HG03460 (cell line): ENCODE data around the gene ZSWIM6.

Experiments
- ATAC-seq: cut with Tn5 transposase; IDR thresholded peaks from one replicate; pipeline ENCODE4 v1.9.1; 2021; ENCODE audit not compliant: unreplicated experiment

Gene ZSWIM6

DNA sequence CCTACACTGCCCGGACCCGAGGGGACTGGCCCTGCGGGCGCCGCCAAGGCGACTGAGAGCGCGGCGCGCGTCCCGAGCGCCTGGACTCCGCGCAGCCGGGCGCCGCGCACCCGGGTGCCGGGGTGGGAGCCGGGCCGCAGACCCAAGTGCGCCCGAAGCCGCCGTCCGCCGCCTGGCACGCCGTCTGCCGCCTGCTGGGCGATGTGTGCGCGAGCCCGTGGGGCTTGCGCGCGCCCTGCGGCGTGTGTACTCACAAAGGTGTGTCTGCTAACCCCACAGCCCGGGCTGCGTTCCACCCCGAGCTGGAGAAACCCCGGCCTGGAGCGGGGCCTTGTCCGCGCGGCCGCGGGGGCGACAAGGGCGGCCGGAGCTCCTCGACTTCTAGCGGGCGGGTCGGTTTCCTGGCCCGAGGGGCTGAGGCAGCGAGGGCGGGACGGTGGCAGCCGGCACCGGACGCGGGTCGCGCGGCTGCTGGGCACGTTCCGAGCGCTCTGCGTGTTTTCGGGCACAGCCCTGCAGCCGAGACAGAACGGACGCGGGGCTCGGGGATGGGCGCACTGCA, 1.1 kb upstream of the ZSWIM6 start:
- peak; percentile 30 for ATAC-seq

DNA sequence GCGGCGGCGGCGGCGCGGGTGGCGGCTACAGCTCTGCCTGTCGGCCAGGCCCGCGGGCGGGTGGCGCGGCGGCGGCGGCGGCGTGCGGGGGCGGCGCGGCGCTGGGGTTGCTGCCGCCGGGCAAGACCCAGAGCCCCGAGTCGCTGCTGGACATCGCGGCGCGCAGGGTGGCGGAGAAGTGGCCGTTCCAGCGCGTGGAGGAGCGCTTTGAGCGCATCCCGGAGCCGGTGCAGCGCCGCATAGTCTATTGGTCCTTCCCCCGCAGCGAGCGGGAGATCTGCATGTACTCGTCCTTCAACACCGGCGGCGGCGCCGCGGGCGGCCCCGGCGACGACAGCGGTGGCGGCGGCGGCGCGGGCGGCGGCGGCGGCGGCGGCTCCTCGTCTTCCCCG, 296 bp downstream of the ZSWIM6 start:
- no peak for ATAC-seq

DNA sequence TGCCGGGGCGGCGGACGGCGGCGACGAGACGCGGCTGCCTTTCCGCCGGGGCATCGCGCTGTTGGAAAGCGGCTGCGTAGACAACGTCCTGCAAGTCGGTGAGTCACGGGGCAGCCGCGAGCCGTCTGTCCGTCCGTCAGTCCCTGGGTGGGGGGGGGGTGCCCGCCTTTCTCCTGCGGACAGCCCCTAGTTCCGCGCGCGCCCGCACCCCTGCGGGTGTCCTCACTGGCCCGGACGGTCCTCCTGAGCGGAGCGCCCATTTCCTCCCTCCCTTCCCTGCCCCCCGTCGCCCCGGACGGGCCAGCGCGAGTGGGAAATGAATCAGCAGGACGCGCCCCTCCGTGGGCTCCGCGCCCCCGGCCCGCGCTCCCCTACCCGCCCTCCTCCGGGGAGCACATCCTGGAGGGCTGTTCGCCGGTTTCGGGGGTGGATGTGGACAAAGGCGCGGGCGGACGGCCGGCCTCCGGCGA, 828 bp downstream of the ZSWIM6 start:
- no peak for ATAC-seq

DNA sequence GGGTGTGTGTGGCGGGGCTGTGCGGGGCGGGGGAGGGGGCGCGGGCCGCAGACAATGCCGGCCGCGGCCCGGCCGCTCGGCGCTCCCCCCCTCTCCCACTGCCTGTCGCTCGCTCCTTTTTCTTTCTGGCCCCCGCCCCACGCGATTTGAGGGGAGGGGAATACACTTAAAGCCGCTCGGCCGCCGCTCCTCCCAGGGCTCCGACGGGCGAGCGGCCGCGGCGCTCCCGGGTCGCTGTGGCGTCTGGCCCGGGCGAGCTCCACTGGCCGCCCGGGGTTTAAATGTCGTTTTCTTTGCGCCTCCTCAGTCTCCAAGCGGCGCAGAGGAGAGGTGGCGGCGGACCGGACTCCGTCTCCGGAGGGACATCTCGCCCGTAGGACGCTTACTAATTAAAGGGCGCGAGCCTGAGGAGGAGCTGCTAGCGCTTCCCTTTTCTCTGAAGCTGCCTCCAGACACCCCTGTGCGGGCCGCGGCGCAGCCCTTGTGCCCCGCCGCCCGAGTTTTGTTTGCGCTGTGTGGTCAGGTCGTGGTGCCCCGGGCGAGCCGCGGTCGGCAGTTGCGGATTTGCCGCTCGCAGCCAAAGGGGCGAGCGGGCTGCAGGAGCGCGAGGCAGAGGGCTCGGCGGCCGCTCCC, 1.4 kb downstream of the ZSWIM6 start:
- ATAC-seq, result no peak

DNA sequence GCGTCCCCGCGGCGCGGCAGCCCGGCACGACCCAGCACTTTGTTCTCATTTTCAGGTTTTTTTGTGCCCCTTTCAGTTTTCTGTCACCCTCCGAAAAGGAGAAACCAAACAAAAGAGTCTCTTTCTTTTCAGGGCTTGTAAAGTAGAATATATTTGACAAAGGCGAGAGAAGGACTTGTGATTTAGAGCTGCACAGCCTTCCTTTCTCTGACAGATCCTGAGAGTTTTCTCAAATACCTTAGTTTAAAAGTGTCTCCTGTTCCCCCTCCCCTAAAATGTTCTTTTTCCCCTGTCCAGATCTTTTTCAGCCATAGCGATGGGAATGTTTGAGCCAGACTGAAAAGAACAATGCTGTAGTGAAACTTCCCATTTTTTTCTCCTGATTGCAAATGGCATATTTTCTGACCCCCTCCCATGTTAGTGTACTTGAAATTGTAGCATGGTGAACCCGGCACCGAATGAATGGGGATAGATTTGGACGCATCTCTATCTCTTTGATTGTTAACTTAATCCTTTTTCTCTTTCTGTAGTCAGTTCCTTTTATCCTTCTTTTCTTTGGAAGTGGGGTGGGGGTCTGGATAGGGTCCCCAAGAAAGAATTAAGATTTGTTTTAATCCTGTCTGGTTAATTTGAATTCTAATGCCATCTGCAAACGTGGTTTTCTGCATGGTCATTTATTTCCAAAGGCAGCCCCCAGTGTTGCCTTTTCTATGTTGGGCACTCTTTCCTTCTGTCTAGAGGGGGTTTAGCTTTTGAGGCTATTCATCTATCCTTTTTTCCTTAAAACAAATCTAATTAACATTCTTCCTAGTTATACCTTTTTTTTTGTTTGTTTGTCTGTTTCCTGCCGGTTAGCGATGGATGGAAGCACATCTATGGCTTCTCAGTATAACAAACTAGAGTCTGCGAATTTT, 2.2 kb downstream of the ZSWIM6 start:
- no peak for ATAC-seq

DNA sequence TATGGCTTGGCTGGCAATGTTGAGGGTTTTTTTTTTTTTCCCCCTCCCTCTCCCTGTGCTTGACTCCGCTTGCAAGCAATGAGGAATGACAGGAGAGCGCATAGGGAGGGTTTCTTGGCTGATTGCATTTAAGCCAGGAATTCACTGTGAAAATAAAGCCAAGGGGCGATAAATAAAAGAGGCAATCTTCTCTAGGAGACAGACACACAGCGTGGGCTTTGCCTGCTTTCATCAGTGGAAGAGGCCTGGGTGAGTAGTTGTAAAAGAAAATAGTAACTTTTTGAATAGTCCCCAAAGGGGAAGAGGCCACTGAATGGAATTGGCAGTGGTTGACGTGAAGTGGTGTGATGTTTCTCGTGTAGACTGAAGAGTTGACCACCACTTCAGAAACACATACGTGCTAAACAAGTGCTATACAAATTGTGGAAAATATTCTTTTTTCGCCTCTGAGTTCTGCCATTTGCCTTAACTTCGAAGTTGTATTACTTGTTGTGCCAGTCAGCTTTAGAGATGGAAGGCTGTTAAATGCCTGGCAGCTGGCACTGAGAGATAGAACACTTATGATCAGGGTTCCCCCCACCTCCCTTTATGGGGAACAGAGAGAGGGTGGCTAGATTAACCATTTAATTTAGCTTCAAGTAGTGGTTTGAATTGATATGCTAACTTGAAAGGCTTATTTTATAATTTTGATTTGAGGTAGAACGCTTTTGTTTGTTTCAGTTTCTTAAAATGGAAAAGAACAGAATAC, 3.0 kb downstream of the ZSWIM6 start:
- no peak for ATAC-seq

DNA sequence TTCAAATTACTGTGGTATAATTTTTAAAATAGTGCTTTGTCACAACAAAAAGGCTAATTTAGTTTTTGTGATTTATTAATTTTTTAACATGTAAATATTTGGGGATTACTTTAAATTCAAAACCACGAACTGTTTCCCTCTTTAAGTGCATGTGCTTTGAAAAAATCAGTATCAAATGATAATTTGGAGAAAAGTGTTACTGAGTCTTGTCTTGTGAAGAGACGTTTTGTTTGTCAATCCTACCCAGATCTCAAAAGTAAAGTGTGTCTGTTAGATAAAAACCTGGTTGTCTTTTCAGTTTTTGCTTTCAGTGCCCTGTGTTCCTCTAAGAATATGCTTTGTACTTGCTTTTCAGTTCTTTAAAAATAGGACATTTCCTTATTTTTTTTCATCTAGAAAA, 7.7 kb downstream of the ZSWIM6 start:
- ATAC-seq, result no peak

DNA sequence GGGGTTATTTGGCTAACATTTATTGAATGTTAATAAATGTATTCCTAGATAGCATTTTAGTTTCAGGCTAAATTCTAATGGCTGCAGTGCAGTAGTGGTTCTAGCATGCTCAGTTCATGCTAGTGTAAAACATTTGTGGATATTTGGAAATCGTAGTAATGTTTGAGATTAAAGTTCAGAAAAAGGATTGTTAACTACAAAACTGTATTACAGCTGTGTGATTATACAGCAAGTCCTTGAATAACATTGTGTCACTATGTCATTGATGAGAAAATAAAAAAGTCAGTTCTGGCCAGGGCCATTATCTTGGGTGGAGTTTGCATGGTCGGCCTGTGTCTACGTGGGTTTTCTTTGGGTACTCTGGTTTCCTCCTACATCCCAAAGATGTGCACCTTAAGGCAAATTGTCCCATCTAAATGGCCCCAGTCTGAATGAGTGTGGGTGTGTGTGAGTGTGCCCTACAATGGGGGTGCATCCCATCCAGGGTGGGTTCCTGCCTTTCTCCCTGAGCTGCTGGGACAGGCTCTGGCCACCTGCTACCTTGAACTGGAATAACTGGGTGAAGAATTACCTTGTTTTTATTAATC, 8.8 kb downstream of the ZSWIM6 start:
- ATAC-seq, result no peak

DNA sequence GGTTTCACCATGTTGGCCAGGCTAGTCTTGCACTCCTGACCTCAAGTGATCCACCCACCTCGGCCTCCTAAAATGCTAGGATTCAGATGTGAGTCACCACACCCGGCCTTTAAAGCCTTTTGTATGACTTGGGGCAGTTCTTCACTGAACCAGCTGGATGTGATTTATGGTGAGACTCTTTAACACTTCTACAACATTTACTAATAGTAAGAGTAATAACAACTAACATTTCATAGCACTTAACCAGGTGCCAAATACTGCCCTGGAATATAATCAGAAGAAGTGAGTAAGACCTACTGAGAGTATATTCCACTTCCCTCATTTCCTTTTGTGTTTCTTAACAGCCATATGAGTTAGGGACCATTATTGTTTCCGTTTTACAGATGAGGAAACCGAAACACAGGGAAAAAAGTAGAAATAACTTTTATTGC, 10.0 kb downstream of the ZSWIM6 start:
- no peak for ATAC-seq

DNA sequence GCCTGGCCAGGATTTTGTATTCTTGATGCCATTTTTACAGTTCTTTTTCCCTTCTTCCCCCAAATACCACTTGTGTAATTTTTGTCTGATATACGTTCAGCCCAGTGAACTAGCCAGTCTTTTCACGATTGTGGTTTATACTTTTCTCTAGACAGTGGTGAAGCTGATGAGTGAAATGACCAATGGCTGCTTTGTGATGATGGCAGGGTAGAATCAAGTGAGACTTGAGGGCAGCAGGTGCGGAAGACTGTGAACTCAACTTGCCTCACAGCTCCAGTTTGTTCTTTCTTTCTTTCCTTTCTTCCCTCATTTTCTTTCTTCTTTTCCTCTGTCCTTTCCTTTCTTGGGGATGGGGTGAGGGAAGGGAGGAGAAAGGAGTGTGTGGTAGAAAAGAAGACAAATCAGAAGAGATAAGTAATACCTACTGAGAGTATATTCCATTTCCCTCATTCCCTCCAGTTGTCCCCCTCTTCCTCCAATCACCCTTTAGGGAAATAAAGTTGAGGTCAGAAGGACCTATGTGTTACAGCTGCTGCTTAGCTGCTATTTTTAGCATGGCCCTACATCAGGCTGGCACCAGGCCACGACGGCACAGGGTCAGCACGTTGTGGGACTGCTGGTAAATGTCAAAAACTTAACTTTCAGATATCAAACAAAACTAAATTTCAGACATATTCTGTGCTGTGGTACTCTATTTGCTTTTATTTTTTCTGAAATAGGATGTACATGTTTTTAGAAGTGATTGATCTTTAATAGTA, 12.3 kb downstream of the ZSWIM6 start:
- no peak for ATAC-seq

DNA sequence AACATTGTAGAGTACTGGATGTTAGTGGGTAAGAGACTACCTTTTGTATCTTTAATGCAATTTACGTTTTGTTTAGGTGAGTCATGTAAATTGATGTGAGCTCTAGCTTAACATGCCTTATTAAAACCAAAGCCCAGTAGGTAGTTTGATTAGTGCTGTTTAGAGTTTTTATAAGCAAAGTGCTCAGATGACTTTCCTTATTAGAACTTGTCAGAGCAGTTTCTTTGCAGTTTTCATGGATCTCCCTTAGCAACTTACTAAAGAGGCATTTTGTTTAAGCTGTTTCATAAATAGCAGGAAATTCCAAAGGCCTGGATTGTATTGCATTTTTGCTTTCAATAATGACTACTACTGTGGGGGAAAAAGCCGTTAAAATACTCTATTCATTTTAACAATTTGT, 14.5 kb downstream of the ZSWIM6 start:
- no peak for ATAC-seq

DNA sequence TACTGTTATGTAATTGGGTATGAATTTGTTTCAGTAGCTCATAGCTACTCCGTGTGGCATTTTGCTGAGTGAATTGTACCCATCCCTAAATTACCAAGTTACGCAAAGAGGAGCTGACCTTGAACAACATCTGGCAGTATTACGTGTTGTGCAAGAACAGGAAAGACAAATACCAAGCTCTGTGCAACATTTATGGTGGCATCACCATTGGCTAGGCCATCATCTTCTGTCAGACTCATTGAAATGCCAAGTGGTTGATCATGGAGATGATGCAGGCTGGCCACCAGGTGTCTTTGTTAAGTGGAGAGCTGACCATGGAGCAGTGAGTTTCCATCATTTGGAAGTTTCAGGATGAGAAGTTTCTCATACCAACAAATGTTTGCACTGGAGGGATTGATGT, 15.0 kb downstream of the ZSWIM6 start:
- no peak for ATAC-seq

DNA sequence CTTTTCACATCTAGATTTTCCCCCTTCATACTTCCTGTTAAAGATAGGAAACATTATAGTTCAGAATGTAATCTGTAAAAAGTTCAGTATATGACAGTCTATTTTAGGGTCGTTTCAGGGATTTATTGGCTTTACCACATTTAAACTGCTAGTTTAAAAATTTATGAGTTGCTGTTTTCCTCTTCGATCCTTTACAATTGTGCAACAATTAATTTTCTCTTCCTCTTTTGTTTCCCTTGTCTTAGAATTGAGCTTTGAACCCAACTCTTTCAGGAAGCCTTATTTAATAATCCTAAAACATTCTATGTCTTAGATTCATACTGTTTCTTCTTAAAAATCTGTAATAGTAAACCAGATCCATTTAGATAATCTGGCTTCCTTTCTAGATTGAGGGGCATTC, 16.4 kb downstream of the ZSWIM6 start:
- no peak for ATAC-seq

DNA sequence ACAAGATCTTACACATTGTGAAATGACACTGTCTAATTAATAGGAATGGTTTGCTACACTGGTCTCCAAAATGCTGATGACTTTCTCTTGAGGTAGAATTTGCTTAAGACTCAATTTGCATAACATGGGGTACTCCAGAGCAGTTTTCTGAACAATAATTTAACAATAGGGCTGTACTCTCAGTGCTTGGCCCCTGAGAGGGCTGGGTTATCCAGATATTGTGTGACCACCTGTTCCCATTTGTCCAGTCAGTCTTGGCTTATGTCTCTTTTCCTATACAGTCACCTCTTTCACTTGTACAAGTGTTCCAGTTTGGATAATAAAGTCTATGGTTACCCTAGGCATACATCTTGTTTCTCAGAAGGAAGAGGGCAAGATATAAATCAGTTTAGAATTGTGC, 17.9 kb downstream of the ZSWIM6 start:
- ATAC-seq, result no peak

DNA sequence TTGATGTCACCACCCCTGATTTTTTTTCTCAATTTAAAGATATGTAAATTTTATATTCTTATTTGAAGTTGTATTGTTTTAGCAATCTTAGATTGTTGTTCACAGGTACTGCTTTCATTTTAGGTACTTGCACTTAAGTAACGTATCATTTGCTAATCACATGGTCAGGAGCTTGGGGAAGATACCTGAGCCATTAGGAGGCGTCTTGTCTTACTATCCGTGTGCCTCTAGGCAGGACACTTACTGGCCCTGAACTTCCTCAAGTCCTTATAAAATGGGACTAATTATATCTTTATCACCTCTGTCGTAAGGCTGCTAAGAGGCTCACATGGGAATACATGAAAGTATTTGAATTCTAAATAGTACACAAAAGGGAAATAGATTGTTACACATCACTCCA, 18.5 kb downstream of the ZSWIM6 start:
- no peak for ATAC-seq

DNA sequence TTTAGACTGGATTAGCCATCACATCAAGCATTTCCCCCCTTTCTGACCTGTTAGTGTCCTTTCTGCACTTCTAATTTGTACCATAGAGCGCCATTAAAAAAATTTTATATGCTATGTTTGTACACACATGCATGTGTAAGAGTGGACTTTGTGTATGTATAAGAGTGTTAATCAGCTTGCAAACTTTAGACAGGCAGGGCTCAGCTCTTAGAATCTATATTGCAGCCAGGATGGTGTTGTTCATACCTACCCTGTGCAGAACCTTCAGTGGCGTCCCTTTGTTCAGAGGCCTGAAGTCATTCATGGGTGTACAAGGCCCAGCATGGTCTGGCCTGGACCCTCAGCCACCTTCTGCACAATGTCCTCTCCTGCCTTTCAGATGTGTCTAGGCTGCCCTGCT, 19.7 kb downstream of the ZSWIM6 start:
- no peak for ATAC-seq

DNA sequence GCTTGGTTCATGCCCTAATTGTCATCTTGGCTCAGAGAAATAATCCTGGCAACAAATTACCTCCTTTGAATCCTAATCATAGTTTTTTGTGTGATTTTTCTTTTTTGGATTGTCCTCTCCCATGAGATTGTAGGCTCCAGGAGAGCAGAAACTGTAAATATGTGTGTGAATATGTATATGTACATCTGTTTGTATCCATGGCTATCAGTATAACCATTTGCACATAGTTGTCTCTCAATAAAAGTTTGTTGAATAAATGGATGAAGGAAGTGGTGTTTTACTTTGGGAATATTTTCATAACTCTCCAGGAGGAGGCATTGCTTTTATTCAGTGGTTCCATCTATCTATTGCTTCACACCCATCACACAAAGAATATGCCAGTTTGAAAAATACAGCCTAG, 20.1 kb downstream of the ZSWIM6 start:
- ATAC-seq, result no peak

DNA sequence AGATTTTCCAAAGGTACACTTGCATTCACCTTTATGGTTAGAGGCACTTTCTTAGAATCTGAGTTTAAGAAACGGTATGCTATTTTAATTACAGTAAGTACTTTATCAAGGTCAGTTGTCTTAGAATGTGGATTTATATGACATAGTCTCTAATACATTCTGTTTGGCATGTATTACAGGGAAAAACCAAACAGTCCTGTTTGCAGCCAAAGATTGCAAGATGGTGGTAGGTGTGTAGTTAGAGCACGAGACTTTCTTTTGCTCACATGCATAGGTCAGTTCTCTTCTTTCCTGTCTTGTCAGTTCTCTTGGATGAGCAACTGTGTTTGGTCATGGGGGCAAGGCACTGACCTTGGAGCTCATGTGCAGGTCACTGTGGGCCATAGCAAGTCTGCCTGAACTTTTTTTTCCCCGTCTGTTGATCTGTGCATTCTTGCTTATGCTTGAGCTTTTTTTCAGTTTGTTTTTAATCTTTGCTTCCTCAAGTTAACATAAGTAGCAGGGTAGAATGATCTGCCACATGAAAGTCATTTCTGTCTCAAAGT, 20.6 kb downstream of the ZSWIM6 start:
- no peak for ATAC-seq

DNA sequence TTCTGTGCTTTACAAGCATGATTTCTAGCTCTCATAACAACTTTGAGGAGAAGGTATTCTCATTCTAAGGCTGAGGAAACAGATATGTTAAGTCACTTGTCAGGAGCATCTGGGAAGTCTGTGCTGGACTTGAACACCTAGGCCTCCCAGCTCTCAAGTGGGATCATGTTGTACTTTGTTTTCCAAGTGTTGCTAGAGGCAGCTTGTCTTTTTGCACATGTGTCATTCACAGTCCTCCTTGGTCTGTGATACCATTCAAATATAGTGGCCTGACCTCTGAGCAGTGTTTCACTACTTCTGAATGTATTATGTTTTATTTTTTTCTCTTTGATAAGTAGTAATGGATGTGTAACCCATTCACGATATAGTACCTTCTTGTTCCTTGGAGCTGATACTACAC, 21.2 kb downstream of the ZSWIM6 start:
- ATAC-seq, result no peak

DNA sequence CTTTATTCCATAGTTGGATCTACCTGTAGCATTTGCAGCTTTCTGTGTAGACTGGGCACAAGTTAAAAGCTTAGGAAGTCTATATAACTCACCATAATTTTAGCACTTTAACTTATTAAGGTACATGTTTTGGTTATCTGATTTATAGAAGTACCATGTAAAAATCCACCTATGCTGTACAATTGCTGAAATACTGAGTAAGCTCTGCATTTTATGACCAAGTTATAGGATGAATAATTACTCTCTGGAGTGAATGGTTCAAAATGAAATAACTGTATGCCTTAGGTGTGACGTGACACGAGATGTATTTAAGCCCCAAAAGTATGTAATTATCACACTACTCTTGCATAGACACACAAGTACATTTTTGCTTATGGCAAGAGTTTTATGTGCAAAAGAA, 22.1 kb downstream of the ZSWIM6 start:
- no peak for ATAC-seq
